CD4-positive, alpha-beta T cell treated with Interleukin-12 subunit alpha and Interleukin-12 subunit beta, for 1 hour (primary cell): ENCODE measurements around the gene CCDC88A.
"Not testable (repeated sequence)": the region's sequence is repeated elsewhere in the genome, so short reads cannot be mapped to it uniquely, and the experiment has no call there.

Experiments used
- DNase-seq: peaks from one replicate; pipeline ENCODE4 v3.0.0-alpha.2; 2020

CCDC88A gene

DNA sequence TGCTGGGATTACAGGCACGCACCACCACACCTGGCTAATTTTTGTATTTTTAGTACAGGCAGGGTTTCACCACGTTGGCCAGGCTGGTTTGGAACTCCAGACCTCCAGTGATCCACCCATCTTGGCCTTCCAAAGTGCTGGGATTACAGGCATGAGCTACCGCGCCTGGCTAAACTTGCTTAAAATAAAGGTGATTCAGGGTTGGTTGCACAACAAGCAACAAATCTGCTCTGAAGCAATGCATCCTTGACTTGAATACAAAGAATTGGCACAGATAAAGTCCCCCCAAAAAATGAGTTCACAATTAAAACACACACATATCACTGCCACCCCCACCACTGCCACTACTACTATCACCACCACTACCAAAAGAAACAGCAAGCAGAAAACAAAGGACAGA lies 34.9 kb downstream of the CCDC88A start:
- no peak for DNase-seq

DNA sequence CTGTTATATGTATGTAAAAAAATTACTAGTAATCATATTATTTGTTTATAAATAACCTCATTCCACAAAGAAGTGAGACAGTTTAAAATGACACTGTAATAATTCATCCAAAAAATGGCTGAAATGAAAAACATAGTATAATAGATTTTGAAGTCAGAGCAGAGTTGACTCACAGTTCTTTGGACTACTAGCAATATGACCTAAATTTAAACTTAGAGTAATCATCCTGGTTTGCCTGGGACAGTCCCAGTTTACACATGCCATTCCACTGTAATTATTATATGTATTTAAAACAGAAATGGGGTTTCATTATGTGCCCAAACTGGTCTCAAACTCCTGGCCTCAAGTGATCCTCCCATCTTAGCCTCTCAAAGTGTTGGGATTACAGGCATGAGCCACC lies 48.3 kb downstream of the CCDC88A start:
- no peak for DNase-seq

DNA sequence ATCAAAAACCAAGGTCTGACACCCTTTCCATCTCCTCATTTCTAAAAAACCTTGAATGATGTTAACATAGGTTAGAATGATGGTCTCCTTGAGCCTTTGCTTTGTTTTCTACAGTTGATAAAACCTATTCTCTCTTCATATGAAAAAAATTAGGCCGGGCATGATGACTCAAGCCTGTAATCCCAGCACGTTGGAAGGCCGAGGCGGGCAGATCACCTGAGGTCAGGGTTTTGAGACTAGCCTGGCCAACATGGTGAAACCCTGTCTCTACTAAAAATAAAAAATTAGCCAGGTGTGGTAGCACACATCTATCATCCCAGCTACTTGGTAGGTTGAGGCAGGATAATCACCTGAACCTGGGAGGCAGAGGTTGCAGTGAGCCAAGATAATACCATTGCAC lies 49.4 kb downstream of the CCDC88A start:
- DNase-seq, result no peak

DNA sequence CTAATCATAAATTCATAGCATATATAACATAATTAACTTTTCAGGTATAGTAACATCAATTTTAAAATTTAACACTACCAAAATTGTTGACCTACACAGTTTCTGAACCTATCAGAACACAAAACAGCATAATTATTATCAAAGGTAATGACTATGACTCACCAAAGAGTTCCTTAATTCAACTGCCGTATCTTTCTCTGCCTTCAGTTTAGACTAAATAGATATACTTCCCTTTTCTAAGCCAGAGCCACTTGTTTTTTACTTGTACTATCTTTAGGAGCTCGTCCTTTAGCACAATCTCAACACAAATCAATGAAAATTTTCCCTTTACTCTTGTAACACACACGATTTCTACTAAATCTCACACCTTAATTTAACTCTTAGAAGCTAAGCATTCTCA lies 54.4 kb downstream of the CCDC88A start:
- no peak for DNase-seq

DNA sequence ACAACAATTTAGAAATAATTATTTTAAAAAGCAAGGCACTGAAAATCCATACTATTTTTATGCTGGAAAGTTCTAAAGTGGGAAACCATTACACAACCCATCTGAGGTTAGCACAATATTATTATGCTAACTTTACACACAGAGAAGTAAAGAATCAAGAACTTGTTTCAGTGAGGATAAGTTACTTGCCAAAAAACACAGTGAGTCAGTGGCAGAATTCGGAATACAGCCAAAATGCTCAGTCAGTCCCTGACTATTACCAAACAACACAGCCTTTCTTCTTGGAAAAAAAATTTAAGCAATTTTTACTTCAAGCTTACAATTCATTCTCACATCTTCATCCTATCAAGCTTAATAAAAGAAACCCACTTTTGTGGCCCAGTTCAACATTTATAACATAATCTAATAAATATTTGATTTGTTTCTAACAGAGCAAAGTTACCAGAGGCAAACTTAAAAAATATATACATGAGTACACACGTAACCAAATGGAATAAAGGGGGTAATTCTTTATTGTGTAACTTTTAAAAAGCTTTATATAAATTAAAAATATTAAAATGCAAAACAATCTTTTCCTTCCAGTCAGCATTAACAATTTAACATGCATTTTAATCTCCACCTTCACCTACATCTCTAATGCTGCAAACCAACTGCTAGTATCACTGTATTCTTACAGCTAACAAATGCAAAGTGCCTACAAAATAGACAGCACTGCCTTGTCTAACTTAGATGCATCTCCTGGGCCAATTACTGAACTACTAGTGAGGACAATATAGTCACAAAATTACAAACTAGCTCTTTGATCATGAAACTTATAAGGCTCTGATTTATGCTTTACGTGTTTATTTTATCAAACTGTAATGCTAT lies 55.2 kb downstream of the CCDC88A start:
- no peak for DNase-seq

DNA sequence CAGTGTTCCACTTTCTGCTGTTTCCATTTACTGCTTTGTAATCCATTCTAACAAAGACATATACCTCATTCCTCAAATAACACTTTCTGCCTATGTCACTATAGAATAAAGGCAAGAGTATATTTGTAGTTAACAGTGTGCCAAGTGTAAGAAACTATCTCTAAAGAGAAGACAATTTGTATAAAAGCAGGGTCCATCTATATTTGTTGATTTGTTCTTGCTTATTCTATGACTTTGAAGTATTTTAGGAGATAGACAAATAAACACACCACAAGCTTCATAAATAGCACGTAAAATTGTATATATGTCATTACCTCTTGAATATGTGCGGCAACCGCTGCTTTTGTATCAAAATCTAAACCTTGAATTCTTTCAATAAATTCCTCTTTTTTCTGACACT lies 56.0 kb downstream of the CCDC88A start:
- DNase-seq, result no peak

DNA sequence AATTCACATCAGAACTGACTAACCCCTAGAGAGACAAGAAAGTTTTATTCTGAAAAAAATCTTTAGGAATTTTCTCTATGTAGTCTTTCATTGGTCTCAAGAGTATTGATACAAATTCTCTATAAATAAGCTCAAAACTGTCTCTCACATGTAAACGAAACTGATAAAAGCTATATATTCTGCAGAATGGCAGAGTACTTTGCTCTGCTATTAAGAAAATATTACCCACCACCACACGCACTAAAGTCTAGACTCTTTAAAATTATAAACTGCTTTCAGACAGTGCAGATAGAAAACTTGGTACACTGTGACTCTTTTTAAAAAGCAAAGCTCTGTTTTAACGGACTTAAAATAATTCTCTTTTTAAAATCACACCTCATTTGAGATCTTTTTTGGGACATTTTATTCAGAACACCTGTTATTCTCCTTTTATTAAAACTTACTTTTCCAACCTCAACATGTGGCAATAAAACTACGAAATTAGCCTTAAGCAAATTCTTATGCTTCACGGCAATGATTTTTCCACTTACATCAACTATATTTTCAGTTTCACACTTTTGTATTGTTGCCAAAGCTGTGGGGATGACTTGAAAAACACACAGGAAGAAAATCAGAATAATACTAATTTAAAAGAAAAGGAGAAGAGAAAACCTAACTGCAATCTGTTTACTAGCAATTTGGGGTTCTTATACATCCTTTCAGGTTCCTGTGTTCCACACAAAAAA lies 58.0 kb downstream of the CCDC88A start:
- DNase-seq, result no peak

DNA sequence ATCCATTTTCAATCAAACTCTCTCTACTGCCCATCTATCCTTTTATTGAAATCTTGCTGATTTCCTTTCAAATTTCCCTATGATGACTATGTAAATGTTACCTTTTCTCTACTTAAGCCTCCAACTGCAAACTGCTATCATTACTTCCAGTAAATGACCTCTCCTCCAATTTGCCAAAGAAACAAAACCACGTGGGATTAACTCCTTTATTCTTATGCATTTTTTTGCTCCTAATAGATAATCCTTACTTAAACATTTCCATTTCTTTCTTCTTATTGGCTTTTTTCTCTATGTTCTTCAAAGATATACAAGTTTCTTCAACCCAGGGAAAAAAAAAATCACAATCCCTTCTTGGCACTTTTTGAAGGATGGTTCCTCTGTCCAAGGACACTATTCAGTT lies 61.2 kb downstream of the CCDC88A start:
- no peak for DNase-seq

DNA sequence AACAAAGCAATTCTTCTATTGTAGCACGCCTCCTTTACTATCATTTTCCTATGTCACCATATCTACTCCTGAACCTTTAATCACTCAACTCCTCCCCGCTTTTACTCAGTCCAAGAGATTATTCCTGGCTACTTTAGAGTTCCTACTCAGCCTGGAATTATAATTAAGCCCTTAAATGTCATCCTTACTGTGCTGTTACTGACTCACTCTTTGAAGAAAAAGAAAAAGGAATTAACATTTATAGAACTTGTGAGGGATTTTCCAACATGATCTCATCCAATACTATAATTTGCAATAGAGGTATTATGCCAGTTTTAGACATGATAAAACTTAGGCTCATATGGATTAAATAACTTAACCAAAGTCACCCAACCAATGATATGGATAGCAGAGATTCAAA lies 61.7 kb downstream of the CCDC88A start:
- DNase-seq, result no peak

DNA sequence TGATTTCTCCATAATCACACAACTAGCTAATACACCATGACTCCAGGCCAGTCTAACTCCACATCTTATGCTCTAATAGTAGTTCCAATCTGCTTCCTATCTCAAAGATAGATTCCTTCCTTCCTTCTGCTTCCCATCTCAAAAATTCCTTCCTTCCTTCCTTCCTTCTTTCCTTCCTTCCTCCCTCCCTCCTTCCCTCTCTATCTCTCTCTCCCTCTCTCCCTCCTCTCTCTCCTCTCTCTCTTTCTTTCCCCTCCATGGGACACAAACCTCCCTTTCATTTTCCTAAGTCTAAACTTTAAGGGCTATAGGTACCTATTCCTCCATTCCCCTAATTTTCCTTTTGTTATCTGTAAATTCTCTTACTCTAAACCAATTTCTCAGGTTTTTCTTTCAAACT lies 62.5 kb downstream of the CCDC88A start:
- DNase-seq, result no peak

DNA sequence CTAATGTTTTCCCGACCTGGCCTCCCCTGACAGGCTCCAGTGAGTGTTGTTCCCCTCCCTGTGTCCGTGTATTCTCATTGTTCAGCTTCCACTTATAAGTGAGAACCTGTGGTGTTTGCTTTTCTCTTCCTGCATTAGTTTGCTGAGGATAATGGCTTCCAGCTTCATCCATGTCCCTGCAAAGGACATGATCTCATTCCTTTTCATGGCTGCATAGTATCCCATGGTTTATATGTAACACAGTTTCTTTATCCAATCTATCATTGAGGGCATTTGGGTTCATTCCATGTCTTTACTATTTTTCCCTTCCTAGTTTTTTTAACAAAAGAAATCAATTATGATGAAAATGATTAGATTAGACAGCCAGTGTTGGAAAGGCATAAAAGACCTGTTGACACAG lies 63.5 kb downstream of the CCDC88A start:
- not testable (repeated sequence) for DNase-seq

DNA sequence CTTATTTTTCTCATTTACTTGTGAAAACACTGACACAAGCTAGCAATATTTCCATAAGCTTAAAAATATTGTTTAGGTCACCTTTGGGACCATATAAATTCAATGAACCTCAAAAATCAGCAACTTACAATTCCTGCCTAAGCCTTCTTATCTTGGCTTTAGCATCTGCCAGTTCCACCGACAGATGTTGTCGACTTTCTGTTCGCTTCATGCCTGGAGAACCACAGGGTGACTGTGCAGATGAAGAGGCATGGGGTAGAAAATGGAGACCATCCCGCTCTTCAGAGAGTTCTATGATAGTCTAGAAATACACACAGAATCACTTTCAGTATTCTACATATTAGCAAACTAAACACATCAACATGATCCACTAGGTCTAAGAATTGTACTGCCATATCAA lies 64.2 kb downstream of the CCDC88A start:
- no peak for DNase-seq

DNA sequence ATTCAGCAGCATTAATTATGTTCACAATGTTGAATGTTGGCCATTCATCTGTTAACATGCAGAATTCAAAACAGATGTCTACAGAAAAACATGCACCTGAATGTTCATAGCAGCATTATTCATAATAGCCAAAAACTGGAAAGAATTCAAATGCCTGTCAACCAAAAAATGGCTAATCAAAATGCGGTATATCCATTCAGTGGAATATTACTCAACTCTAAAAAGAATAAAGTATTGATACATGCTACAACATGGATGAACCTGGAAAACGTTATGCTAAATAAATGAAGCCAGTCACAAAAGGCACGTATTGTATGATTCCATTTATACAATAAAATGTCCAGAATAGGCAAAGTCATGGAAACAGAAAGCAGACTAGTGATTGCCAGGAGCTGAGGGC lies 68.0 kb downstream of the CCDC88A start:
- no peak for DNase-seq

DNA sequence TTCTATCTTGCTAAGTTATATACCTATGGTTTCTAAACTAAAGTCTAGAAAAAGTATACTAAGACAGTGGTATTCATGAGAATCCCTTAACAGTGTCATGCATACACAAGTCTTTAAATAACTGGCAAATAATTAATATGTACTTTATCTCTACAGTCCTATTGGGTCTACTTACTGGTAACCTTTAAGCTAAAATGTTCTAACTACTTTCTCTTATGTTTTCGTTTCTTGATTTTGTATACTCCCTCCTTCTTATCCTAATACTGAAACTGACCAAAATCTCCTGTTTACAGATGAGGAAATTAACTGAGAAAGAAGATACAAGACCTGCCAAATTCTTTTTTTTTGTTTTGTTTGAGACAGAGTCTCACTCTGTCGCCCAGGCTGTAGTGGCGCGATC lies 74.6 kb downstream of the CCDC88A start:
- no peak for DNase-seq

DNA sequence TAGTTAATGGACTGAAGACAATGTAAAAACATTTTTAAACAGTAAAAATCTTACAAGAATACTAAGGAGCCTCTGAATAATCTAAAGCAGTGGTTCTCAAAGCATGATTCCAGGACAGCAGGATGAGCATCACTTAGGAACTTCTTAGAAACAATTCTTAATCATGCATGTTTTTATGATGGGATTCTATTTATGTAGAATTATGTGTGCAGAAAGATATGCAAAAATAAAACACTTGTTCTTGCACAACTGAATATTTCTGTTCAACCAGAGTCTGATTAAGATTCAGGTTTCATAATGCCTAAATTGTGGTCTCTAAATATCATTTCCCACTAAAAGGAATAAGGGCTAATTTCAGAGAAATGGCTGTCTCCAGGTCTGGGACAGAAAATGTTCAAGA lies 81.4 kb downstream of the CCDC88A start:
- no peak for DNase-seq

DNA sequence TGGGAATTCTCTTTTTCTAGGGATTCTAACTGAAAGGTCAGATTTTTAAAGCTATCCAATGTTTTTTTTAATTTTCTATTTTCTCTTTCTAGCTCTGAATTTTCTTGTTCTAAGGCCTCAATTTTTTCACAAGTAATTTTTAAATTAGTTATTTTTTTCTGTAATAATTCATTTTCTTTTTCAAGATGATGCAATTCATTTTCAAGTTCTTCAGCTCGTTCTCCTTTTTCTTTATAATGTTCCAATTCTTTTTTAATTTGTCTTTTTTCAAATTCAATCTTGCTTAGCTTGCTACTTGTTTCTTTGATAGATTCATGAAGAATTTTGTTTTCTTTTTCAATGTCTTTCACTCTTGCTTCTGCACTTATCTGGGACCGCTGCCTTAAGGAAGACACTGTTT lies 84.9 kb downstream of the CCDC88A start:
- no peak for DNase-seq

DNA sequence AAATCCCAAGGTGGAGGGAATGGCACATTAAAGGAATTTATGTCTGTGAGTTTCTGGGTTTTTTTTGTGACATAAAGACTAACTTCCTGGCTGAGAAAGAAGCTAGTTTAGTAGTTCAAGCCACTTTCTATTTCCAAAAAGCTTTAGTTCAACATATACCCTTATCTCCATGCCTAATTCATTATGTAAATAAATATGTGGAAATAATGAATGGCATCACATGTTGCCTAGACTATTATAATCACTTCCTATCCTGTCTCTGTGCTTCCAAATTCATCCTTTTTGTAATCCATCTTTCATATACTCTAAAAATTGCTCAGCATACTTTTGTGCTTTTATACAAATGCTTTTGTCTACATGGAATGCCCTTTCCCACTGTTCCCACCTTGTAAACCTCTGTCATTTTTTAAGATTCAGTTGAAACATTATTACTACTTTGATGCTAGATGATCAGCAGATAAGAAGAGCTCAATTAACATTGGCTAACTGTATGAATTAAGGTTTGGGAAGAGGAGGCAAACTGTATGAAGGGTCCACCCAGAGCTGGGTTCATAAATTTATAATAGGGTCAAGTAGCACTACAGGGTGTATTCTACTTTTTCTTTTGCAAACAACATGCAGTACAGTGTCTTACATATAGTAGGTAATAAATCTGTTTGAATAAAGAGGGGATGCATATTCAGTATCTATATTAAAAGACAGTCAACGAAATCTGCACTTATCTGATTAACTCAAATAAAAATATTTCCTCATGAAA lies 88.9 kb downstream of the CCDC88A start:
- no peak for DNase-seq

DNA sequence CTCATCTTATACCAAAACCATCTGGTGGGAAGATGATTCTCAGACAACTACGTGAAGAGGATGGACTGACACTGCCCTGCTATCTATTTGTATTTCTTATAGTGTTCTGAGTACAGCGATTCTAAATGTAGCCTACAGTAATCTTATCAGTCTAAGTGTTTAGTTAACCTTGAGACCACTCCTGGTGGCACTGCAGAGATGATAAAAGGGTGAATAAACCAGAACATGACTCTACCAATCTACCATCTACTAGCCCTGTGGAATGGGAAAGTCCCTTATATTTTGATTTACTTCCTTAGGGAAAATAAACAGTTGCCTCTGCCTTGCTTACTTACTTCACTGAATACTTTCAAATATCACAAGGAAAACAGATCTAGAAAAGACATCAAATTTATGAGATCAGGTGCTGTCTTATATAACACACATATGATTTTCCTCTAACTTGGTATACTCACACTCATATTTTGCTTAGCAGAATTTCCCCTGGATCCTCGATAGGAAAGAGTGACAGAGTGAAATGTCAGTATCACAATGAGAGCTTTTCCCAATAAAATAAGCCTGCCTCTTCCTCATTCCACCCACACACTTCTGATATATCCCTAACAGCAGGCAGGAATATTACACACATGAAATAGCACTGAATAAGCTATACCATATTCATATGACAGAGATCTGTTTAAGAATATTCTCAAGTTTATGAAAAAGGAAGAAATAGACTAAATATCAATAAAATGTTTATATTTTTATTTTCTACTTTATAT lies 92.0 kb downstream of the CCDC88A start:
- no peak for DNase-seq

DNA sequence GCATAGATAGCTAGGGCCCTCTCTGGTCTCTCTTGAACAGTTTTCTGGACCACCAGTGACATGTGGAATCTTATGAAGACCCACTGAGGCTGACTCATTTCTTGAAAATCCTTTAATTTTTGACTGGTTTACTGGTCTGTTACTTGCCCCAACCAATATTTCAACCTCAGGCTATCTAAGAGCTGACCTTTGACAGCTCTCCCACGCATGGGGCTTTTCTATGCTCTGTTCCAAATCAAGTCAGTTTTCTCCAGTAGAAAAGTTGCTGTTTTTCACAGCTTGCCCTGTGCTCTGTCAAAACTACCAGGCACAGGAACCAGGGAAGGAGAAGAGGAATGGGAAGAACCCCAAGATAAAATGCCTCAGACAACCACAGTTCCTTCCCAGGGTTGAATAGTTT lies 104.7 kb downstream of the CCDC88A start:
- no peak for DNase-seq

DNA sequence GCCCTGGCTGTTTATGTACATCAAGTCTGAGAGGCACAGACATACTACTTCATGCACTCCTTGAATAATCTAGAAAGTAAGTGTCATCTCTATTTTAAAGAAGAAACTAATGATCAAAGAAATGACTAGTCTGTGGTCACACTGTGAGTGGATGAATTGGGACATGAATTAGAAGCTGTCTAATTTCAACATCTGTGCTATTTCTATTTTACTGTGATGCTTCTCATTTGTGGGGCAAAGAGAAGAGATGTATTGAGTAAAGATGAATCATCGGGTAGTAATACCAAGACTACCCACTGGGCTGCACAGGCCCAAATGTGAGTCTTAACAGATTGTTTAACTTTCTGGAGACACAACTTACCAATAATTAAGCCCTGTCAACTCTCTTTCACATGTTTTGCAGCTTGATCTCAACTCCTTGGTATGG lies 108.2 kb downstream of the CCDC88A start:
- no peak for DNase-seq

DNA sequence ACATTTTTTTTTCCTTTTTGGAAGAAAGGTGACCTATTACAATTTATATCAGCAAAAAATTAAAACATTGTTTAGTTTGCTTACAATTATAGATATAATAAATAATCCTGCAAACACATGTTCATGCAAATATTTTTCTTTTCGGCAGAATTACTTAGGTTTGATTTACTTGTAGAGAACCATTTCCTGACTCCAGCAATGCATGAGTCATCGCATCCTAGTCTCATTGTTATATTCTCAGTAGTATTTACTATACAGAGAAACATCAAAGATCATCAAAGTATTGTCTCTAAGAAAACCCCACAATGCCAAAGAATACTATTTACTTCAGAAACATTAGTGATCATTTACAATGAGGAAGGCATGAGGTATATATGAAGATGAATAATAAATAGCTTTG lies 110.2 kb downstream of the CCDC88A start:
- DNase-seq, result no peak

DNA sequence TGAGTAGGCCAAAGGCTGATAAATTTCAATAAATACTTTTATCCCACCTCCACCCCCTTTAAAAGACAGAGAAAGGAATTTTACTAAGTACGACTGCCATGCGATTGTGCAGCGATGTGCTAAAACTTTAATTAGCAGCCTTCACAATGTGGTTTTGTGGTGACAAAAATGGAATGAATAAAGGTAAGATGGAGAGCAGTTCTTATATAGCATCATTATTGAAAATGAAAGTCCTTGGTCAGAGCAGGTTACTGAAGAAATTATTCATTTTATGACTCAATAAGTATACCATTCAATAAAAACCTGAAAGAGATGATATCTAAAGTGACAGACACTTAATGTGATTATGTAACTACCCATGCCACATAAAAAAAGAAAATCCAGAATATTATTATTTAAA lies 117.4 kb downstream of the CCDC88A start:
- peak; percentile 10 for DNase-seq

DNA sequence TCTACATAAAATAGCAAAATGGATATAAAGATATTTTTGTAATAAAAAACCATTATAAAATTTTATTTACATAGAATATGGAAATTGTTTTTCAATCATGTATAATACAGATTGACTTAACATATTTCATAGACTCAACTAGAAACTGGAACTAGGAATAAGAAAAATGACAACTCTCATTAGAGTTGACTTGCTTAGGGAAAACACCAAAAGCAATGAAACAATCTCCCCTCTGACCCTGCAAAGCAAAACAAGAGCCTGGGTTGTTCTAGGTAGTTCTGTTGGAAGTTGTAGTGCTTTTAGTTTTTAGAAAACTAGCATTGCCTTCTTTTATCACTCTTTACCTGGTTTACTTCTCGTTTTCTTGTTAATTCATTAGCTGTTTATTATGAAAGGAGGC lies 118.4 kb downstream of the CCDC88A start:
- DNase-seq, result no peak
